ENCODE results near the gene PDCD11. TPM values are rescaled to one million over a fixed set of nuclear protein-coding genes. Genes with fewer than 3 reads are reported as not detected.
"Not testable (repeated sequence)": the region's sequence is repeated elsewhere in the genome, so short reads cannot be mapped to it uniquely, and the experiment has no call there.

Gene PDCD11
- total RNA-seq, 2 experiments from 2014 or later = 43.4 to 51.8 TPM

DNA sequence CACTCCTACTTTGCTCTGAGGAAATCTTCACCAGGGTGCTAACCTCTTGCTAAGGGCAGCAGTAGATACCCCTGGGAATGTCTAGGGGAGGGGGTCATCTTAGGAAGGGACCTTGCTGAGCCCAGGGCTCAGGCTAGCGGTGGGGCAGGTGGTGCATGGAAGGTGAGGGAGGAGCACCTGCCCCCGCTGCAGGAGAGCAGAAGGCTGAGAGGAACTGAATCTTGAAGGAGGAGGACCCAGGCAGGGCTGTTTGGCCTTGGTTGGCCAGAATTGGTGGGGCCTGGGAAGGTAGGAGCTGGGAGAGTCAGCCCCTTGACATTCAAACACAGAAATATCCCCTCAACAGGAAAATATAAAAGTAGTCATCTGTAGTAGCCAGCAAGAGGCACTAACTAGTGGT lies 75.6 kb downstream of the PDCD11 start:
- peaks cover 73% of the 10 kb centered on the region for H3K4me1 Mint-ChIP-seq
- peak overlapping the region; percentile 97 for H3K27ac Mint-ChIP-seq
- H3K9me3 Mint-ChIP-seq = peaks cover 9% of the 10 kb centered on the region
- H3K36me3 Mint-ChIP-seq (ENCODE audit: low read depth) = peaks cover 16% of the 10 kb centered on the region
- peak overlapping the region; percentile 60 for H3K4me3 Mint-ChIP-seq
- CTCF ChIA-PET = interaction anchor here (0.8 to 2.0 kb wide), 8 partner anchors 9 to 76 kb away, joined by 3 to 6 read pairs (median 4); partner anchors contain the start of genes ATP5MK, CALHM1, CALHM2 and PDCD11
- POLR2A ChIA-PET = interaction anchor here (1.0 kb wide), 1 partner anchor 21 kb away, joined by 3 read pairs; no protein-coding TSS in a partner anchor
- peaks cover 3% of the 10 kb centered on the region for H3K27me3 Mint-ChIP-seq
- DNase-seq = no peak

GRCh38 chr10:103473261-103473671 lies 76.8 kb downstream of the PDCD11 start:
- Mint-ChIP-seq H3K9me3 (peaks cover 9% of the 10 kb centered on the region), H3K4me1 (peaks cover 68% of the 10 kb centered on the region), H3K36me3 (ENCODE audit: low read depth) (peaks cover 16% of the 10 kb centered on the region), H3K27me3 (peaks cover 3% of the 10 kb centered on the region), H3K4me3 (no peak overlapping the region), H3K27ac (peak overlapping the region; percentile 75)
- DNase-seq = no peak
- POLR2A ChIA-PET = no interaction called here
- CTCF ChIA-PET = no interaction called here

DNA sequence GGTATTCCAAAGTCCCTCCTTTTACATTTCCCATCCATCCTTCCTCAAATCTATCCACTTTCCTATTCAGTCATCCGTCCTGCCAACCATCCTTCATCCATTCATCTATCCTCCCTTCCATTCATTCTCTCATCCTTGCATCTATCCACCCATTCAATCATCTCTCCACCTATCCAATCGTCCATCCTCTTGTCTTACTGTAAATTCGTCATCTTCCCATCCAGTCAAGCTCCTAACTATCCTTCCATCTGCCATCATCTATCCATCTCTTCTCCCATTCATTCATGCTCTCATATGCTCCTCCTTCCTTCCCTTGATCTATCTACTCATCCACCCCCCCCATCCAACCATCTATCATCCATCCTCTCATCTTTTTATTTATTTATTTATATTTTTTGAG lies 77.7 kb downstream of the PDCD11 start:
- H3K27me3 Mint-ChIP-seq = peaks cover 3% of the 10 kb centered on the region
- H3K9me3 Mint-ChIP-seq = peaks cover 9% of the 10 kb centered on the region
- peak overlapping the region; percentile 4 for H3K27ac Mint-ChIP-seq
- CTCF ChIA-PET = interaction anchor here (0.6 to 1.3 kb wide), 3 partner anchors 23 to 1267 kb away, joined by 3 read pairs; no protein-coding TSS in a partner anchor
- POLR2A ChIA-PET = no interaction called here
- peaks cover 16% of the 10 kb centered on the region for H3K36me3 Mint-ChIP-seq (ENCODE audit: low read depth)
- H3K4me1 Mint-ChIP-seq = peaks cover 67% of the 10 kb centered on the region
- no peak for DNase-seq
- H3K4me3 Mint-ChIP-seq = no peak overlapping the region

GRCh38 chr10:103475437-103475836 lies 79.0 kb downstream of the PDCD11 start:
- peak overlapping the region; percentile 70 for H3K27ac Mint-ChIP-seq
- H3K4me1 Mint-ChIP-seq = peaks cover 58% of the 10 kb centered on the region
- H3K4me3 Mint-ChIP-seq = no peak overlapping the region
- peaks cover 2% of the 10 kb centered on the region for H3K9me3 Mint-ChIP-seq
- H3K27me3 Mint-ChIP-seq = no peaks in the 10 kb centered on the region
- H3K36me3 Mint-ChIP-seq (ENCODE audit: low read depth) = peaks cover 7% of the 10 kb centered on the region
- no peak for DNase-seq
- ChIA-PET POLR2A (no interaction called here), CTCF (interaction anchor here (0.8 to 3.9 kb wide), 6 partner anchors 9 to 60 kb away, joined by 3 to 16 read pairs (median 4); partner anchors contain the start of gene CALHM2)

- H3K27me3 Mint-ChIP-seq = no peaks in the 10 kb centered on the region
- POLR2A ChIA-PET = no interaction called here
- no peak overlapping the region for H3K4me3 Mint-ChIP-seq
- CTCF ChIA-PET = interaction anchor here (1.0 to 3.9 kb wide), 13 partner anchors 10 to 558 kb away, joined by 3 to 16 read pairs (median 5); partner anchors contain the start of genes ATP5MK, CALHM2, CNNM2 and NEURL1
- peaks cover 2% of the 10 kb centered on the region for H3K9me3 Mint-ChIP-seq
- H3K36me3 Mint-ChIP-seq (ENCODE audit: low read depth) = no peaks in the 10 kb centered on the region
- H3K4me1 Mint-ChIP-seq = peaks cover 54% of the 10 kb centered on the region
- peak overlapping the region; percentile 69 for H3K27ac Mint-ChIP-seq
- DNase-seq = no peak
Measured at GRCh38 chr10:103476046-103476768, 79.8 kb downstream of the PDCD11 start.

GRCh38 chr10:103478671-103479070 lies 82.2 kb downstream of the PDCD11 start:
- DNase-seq = no peak
- Mint-ChIP-seq H3K4me3 (no peak overlapping the region), H3K9me3 (peaks cover 2% of the 10 kb centered on the region), H3K27me3 (no peaks in the 10 kb centered on the region), H3K36me3 (ENCODE audit: low read depth) (no peaks in the 10 kb centered on the region), H3K27ac (peak overlapping the region; percentile 25), H3K4me1 (peaks cover 46% of the 10 kb centered on the region)
- POLR2A ChIA-PET = no interaction called here
- CTCF ChIA-PET = interaction anchor here (1.3 to 3.9 kb wide), 3 partner anchors 26 to 61 kb away, joined by 3 to 16 read pairs (median 5); partner anchors contain the start of gene CALHM2

- Mint-ChIP-seq H3K4me3 (no peak within 1 kb of the TSS), H3K36me3 (ENCODE audit: low read depth) (no peaks in the 10 kb centered on the region), H3K9me3 (peaks cover 2% of the 10 kb centered on the region), H3K27ac (peak within 1 kb of the TSS; percentile 25), H3K27me3 (no peaks in the 10 kb centered on the region), H3K4me1 (peaks cover 42% of the 10 kb centered on the region)
- no peak for DNase-seq
- ChIA-PET POLR2A (no interaction called here), CTCF (interaction anchor here (1.3 to 1.7 kb wide), 2 partner anchors 53 to 62 kb away, joined by 3 to 5 read pairs; no protein-coding TSS in a partner anchor)
Measured at GRCh38 chr10:103479135-103479534, 82.7 kb downstream of the PDCD11 start, which contains the start of gene CALHM3. TSS of gene CALHM3 (minus strand) at chr10:103479240. CDS start at chr10:103479032, 208 bp downstream.

GRCh38 chr10:103480521-103480920 lies 84.1 kb downstream of the PDCD11 start:
- POLR2A ChIA-PET = no interaction called here
- H3K9me3 Mint-ChIP-seq = no peaks in the 10 kb centered on the region
- no peak overlapping the region for H3K4me3 Mint-ChIP-seq
- DNase-seq = no peak
- H3K36me3 Mint-ChIP-seq (ENCODE audit: low read depth) = no peaks in the 10 kb centered on the region
- CTCF ChIA-PET = interaction anchor here (0.8 to 1.8 kb wide), 10 partner anchors 8 to 75 kb away, joined by 3 to 5 read pairs (median 4); no protein-coding TSS in a partner anchor
- no peaks in the 10 kb centered on the region for H3K27me3 Mint-ChIP-seq
- H3K27ac Mint-ChIP-seq = peak overlapping the region; percentile 62
- peaks cover 34% of the 10 kb centered on the region for H3K4me1 Mint-ChIP-seq

DNA sequence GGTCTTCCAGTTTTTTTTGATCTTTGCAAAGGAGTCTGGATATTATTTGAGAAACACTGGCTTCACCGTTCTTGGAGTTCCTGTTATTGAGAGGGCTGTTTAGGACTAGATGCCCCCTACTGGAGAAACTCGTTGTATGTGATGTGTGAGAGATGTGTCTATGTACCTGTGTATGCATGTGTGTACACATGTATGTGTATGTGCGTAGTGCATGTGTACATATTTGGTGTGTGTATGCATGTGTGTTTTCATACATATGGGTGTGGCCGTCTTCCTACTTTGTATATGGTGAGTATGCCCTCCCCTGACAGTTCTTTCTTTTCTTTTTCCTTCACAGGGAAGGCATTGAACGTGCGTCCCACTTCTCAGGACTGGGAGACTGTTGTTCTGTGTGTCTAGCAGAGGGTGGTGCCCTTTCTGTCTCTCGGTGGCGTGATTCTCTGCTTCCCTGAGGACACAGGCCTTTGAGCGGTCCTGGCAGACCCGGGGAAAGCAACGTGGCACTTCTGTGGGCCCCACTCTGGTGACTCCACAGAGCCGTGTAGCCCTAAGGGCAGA lies 85.6 kb downstream of the PDCD11 start:
- Mint-ChIP-seq H3K4me3 (no peak overlapping the region), H3K4me1 (peaks cover 26% of the 10 kb centered on the region), H3K36me3 (ENCODE audit: low read depth) (no peaks in the 10 kb centered on the region), H3K27ac (peak overlapping the region; percentile 22), H3K27me3 (peaks cover 2% of the 10 kb centered on the region), H3K9me3 (no peaks in the 10 kb centered on the region)
- ChIA-PET CTCF (interaction anchor here (0.8 to 1.4 kb wide), 4 partner anchors 10 to 65 kb away, joined by 3 to 4 read pairs (median 4); no protein-coding TSS in a partner anchor), POLR2A (no interaction called here)
- peak; percentile 74 for DNase-seq

- H3K4me3 Mint-ChIP-seq; POLR2A ChIA-PET; H3K9me3 Mint-ChIP-seq; H3K27ac Mint-ChIP-seq; DNase-seq; H3K36me3 Mint-ChIP-seq (ENCODE audit: low read depth): not testable (repeated sequence)
- peaks cover 23% of the 10 kb centered on the region for H3K4me1 Mint-ChIP-seq
- H3K27me3 Mint-ChIP-seq = peaks cover 13% of the 10 kb centered on the region
- CTCF ChIA-PET = interaction anchor here (1.4 to 4.5 kb wide), 7 partner anchors 9 to 70 kb away, joined by 6 to 40 read pairs (median 7); partner anchors contain the start of gene CALHM2
Measured at GRCh38 chr10:103486635-103487409, 90.4 kb downstream of the PDCD11 start.

DNA sequence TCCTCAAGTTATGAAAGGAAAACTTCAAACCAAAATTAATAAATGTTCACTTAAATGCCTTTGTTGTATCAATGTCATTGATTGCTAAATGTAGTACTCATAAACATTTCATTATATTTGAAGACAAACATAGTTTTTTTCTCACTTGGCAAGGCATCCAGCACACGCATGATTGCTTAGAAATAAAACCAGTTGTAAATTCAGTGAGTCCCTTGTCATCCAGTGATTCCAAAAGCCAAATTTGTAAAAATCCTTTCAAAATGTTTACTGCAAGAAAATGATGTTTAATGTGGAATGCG lies 90.9 kb downstream of the PDCD11 start:
- H3K4me3 Mint-ChIP-seq = no peak overlapping the region
- H3K27ac Mint-ChIP-seq = no peak overlapping the region
- ChIA-PET POLR2A (no interaction called here), CTCF (no interaction called here)
- H3K36me3 Mint-ChIP-seq (ENCODE audit: low read depth) = no peaks in the 10 kb centered on the region
- no peaks in the 10 kb centered on the region for H3K9me3 Mint-ChIP-seq
- no peak for DNase-seq
- H3K4me1 Mint-ChIP-seq = peaks cover 18% of the 10 kb centered on the region
- peaks cover 19% of the 10 kb centered on the region for H3K27me3 Mint-ChIP-seq

DNA sequence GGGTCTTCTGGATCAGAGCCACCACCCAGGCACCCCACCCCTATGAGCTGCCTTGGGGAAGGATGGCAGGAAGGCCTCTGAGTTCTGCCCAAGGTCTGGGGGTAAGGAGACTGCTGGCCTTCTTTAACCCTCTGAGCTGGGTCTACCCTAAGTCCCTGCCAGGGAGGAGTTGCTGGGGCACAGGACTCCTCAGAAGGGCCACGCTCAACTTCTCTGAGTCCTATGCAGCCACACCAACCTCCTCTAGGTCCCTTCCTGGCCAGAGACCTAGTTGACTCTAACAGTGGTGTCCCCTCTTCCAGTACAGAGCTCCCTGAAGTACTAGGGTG lies 94.5 kb downstream of the PDCD11 start:
- ChIA-PET CTCF (interaction anchor here (0.6 to 2.7 kb wide), 12 partner anchors 9 to 570 kb away, joined by 3 to 16 read pairs (median 3); partner anchors contain the start of gene TAF5), POLR2A (interaction anchor here (0.6 kb wide), 1 partner anchor 94 kb away, joined by 3 read pairs; no protein-coding TSS in a partner anchor)
- Mint-ChIP-seq H3K27ac (no peak overlapping the region), H3K4me3 (no peak overlapping the region), H3K9me3 (no peaks in the 10 kb centered on the region), H3K27me3 (peaks cover 46% of the 10 kb centered on the region), H3K36me3 (ENCODE audit: low read depth) (no peaks in the 10 kb centered on the region), H3K4me1 (peaks cover 23% of the 10 kb centered on the region)
- no peak for DNase-seq
